ENCODE measurements around the gene TAC1. TPM values are rescaled to one million over a fixed set of nuclear protein-coding genes. Genes with fewer than 3 reads are reported as not detected.

TAC1 gene
- total and polyA plus RNA-seq, 2 experiments from 2014 or later, result 7.5 to 8.7 TPM

DNA sequence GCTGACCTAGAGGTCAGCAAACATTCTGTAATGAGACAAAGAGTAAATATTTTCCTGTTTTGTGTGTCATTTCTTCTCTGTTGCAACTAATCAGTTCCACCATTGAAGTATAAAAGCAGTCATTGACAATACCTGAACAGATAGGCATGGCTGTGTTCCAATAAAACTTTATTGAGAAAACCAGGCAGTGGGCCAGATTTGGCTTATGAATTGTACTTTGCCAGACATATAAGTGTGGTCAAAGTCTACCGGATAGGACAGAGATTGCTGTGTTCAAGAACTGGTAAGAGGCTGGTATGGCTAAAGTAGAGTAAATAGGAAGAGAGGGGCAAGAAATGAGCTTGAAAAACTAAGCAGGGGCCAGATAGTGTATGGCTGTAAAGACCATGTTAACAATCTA lies 38.3 kb upstream of the TAC1 start (continued):
- TF ChIP-seq, protein P1, sequence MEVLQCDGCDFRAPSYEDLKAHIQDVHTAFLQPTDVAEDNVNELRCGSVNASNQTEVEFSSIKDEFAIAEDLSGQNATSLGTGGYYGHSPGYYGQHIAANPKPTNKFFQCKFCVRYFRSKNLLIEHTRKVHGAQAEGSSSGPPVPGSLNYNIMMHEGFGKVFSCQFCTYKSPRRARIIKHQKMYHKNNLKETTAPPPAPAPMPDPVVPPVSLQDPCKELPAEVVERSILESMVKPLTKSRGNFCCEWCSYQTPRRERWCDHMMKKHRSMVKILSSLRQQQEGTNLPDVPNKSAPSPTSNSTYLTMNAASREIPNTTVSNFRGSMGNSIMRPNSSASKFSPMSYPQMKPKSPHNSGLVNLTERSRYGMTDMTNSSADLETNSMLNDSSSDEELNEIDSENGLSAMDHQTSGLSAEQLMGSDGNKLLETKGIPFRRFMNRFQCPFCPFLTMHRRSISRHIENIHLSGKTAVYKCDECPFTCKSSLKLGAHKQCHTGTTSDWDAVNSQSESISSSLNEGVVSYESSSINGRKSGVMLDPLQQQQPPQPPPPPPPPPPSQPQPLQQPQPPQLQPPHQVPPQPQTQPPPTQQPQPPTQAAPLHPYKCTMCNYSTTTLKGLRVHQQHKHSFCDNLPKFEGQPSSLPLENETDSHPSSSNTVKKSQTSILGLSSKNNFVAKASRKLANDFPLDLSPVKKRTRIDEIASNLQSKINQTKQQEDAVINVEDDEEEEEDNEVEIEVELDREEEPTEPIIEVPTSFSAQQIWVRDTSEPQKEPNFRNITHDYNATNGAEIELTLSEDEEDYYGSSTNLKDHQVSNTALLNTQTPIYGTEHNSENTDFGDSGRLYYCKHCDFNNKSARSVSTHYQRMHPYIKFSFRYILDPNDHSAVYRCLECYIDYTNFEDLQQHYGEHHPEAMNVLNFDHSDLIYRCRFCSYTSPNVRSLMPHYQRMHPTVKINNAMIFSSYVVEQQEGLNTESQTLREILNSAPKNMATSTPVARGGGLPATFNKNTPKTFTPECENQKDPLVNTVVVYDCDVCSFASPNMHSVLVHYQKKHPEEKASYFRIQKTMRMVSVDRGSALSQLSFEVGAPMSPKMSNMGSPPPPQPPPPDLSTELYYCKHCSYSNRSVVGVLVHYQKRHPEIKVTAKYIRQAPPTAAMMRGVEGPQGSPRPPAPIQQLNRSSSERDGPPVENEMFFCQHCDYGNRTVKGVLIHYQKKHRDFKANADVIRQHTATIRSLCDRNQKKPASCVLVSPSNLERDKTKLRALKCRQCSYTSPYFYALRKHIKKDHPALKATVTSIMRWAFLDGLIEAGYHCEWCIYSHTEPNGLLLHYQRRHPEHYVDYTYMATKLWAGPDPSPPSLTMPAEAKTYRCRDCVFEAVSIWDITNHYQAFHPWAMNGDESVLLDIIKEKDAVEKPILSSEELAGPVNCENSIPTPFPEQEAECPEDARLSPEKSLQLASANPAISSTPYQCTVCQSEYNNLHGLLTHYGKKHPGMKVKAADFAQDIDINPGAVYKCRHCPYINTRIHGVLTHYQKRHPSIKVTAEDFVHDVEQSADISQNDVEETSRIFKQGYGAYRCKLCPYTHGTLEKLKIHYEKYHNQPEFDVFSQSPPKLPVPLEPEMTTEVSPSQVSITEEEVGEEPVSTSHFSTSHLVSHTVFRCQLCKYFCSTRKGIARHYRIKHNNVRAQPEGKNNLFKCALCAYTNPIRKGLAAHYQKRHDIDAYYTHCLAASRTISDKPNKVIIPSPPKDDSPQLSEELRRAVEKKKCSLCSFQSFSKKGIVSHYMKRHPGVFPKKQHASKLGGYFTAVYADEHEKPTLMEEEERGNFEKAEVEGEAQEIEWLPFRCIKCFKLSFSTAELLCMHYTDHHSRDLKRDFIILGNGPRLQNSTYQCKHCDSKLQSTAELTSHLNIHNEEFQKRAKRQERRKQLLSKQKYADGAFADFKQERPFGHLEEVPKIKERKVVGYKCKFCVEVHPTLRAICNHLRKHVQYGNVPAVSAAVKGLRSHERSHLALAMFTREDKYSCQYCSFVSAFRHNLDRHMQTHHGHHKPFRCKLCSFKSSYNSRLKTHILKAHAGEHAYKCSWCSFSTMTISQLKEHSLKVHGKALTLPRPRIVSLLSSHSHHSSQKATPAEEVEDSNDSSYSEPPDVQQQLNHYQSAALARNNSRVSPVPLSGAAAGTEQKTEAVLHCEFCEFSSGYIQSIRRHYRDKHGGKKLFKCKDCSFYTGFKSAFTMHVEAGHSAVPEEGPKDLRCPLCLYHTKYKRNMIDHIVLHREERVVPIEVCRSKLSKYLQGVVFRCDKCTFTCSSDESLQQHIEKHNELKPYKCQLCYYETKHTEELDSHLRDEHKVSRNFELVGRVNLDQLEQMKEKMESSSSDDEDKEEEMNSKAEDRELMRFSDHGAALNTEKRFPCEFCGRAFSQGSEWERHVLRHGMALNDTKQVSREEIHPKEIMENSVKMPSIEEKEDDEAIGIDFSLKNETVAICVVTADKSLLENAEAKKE (CRISPR knock-in tag; IDR thresholded peaks at IDR 0.05), result no peak
- no peak for TF ChIP-seq CREB1 (CRISPR knock-in tag; IDR thresholded peaks at IDR 0.05; ENCODE audit: low read depth)

DNA sequence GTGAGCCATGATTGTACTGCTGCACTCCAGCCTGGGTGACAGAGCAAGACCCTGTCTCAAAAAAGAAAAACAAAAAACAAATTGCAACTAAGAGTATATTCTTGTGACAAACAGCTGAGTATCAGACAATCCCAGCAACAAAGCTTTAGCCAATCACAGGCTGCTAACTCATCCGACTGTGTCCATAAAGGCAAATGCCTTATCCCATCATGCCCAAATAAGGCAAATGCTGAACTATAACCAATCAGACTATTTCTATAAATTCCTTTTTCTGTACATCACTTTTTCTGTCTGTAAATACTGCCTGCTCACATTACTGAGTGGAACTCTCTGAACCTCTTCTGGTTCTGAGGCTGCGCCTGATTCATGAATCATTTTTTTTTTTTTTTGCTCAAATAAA lies 37.5 kb upstream of the TAC1 start:
- H2AFZ ChIP-seq, result no peak overlapping the region
- ATAC-seq (no peak), DNase-seq (ENCODE audit: low spot score) (no peak)
- Mint-ChIP-seq H3K27me3 (ENCODE audit: insufficient read depth, low read depth, poor library complexity) (peaks cover 1% of the 10 kb centered on the region), H3K9me3 (no peaks in the 10 kb centered on the region), H3K27ac (no peak overlapping the region), H3K4me1 (peaks cover 2% of the 10 kb centered on the region), H3K4me3 (no peak overlapping the region), H3K36me3 (ENCODE audit: low read depth) (no peaks in the 10 kb centered on the region)
- no peaks in the 10 kb centered on the region for H3K36me3 ChIP-seq (ENCODE audit: insufficient read depth)
- no peak overlapping the region for H3K4me2 ChIP-seq
- H3K4me1 ChIP-seq (ENCODE audit: insufficient read depth), result peaks cover 4% of the 10 kb centered on the region
- H4K20me1 ChIP-seq (replicated peaks; ENCODE audit: insufficient read depth), result no peaks in the 10 kb centered on the region
- TF ChIP-seq, protein P2, sequence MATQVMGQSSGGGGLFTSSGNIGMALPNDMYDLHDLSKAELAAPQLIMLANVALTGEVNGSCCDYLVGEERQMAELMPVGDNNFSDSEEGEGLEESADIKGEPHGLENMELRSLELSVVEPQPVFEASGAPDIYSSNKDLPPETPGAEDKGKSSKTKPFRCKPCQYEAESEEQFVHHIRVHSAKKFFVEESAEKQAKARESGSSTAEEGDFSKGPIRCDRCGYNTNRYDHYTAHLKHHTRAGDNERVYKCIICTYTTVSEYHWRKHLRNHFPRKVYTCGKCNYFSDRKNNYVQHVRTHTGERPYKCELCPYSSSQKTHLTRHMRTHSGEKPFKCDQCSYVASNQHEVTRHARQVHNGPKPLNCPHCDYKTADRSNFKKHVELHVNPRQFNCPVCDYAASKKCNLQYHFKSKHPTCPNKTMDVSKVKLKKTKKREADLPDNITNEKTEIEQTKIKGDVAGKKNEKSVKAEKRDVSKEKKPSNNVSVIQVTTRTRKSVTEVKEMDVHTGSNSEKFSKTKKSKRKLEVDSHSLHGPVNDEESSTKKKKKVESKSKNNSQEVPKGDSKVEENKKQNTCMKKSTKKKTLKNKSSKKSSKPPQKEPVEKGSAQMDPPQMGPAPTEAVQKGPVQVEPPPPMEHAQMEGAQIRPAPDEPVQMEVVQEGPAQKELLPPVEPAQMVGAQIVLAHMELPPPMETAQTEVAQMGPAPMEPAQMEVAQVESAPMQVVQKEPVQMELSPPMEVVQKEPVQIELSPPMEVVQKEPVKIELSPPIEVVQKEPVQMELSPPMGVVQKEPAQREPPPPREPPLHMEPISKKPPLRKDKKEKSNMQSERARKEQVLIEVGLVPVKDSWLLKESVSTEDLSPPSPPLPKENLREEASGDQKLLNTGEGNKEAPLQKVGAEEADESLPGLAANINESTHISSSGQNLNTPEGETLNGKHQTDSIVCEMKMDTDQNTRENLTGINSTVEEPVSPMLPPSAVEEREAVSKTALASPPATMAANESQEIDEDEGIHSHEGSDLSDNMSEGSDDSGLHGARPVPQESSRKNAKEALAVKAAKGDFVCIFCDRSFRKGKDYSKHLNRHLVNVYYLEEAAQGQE (IDR thresholded peaks at IDR 0.05; ENCODE audit: unreplicated experiment), result no peak
- TF ChIP-seq, protein P3, sequence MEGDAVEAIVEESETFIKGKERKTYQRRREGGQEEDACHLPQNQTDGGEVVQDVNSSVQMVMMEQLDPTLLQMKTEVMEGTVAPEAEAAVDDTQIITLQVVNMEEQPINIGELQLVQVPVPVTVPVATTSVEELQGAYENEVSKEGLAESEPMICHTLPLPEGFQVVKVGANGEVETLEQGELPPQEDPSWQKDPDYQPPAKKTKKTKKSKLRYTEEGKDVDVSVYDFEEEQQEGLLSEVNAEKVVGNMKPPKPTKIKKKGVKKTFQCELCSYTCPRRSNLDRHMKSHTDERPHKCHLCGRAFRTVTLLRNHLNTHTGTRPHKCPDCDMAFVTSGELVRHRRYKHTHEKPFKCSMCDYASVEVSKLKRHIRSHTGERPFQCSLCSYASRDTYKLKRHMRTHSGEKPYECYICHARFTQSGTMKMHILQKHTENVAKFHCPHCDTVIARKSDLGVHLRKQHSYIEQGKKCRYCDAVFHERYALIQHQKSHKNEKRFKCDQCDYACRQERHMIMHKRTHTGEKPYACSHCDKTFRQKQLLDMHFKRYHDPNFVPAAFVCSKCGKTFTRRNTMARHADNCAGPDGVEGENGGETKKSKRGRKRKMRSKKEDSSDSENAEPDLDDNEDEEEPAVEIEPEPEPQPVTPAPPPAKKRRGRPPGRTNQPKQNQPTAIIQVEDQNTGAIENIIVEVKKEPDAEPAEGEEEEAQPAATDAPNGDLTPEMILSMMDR (conservative IDR thresholded peaks at IDR 0.05; ENCODE audit: low read depth in 2 of 2), result no peak
- TF ChIP-seq JUNB (IDR thresholded peaks at IDR 0.05; ENCODE audit: unreplicated experiment) (no peak), CREB1 (CRISPR knock-in tag; IDR thresholded peaks at IDR 0.05; ENCODE audit: low read depth) (no peak), STAT1 (IDR thresholded peaks at IDR 0.05; ENCODE audit: unreplicated experiment) (no peak), ZNF331 (CRISPR knock-in tag; IDR thresholded peaks at IDR 0.05; ENCODE audit: low read depth) (no peak), ZNF114 (CRISPR knock-in tag; IDR thresholded peaks at IDR 0.05) (no peak), EZH2 (IDR thresholded peaks at IDR 0.05; ENCODE audit: low read depth, unreplicated experiment) (no peak)
- TF ChIP-seq, protein P4, sequence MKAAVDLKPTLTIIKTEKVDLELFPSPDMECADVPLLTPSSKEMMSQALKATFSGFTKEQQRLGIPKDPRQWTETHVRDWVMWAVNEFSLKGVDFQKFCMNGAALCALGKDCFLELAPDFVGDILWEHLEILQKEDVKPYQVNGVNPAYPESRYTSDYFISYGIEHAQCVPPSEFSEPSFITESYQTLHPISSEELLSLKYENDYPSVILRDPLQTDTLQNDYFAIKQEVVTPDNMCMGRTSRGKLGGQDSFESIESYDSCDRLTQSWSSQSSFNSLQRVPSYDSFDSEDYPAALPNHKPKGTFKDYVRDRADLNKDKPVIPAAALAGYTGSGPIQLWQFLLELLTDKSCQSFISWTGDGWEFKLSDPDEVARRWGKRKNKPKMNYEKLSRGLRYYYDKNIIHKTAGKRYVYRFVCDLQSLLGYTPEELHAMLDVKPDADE (IDR thresholded peaks at IDR 0.05), result no peak
- no peaks in the 10 kb centered on the region for H3K79me2 ChIP-seq (replicated peaks; ENCODE audit: insufficient read depth)
- no peaks in the 10 kb centered on the region for H3F3A ChIP-seq (replicated peaks; ENCODE audit: low read depth)
- no peaks in the 10 kb centered on the region for H3K9me2 ChIP-seq (ENCODE audit: insufficient read depth)
- H3K4me3 ChIP-seq, result no peak overlapping the region
- H3K27ac ChIP-seq (ENCODE audit: low read depth), result no peak overlapping the region
- no peaks in the 10 kb centered on the region for H3K27me3 ChIP-seq (ENCODE audit: insufficient read depth)

Data from GM23338 (cell line).